Neural cell (in vitro differentiated cells): ENCODE data around the gene BRI3BP. TPM values are rescaled to one million over a fixed set of nuclear protein-coding genes. Genes with fewer than 3 reads are reported as not detected.

Experiments used
- H2AFZ ChIP-seq: fragments of 200-600, 300-800 bp; sonication (generic), shearing (Covaris generic); 2 replicates; pipeline ENCODE4 v1.6.0; 2014; ENCODE audit warnings: low read depth, mild to moderate bottlenecking, antibody characterized with exemption, low read length, moderate library complexity
- H3F3A ChIP-seq: fragments of 200-600 bp; shearing (Covaris generic); 2 replicates; pipeline ENCODE4 v1.6.1; 2016; ENCODE audit warnings: mild to moderate bottlenecking, moderate library complexity, mixed read lengths, antibody characterized with exemption, low read length; ENCODE audit not compliant: insufficient read depth, poor library complexity, severe bottlenecking
- H3K27ac ChIP-seq: fragments of 200-600, 300-800 bp; sonication (generic), shearing (Covaris generic); 2 replicates; pipeline ENCODE4 v1.5.1; 2014; ENCODE audit warnings: mild to moderate bottlenecking, low read length, moderate library complexity
- H3K27me3 ChIP-seq: fragments of 300-800, 200-600 bp; sonication (generic), shearing (Covaris generic); 2 replicates; pipeline ENCODE4 v1.6.0; 2014; ENCODE audit warnings: mild to moderate bottlenecking, low read depth, low read length, moderate library complexity; ENCODE audit not compliant: insufficient read depth
- H3K36me3 ChIP-seq: fragments of 300-800, 200-600 bp; sonication (generic), shearing (Covaris generic); 2 replicates; pipeline ENCODE4 v1.5.1; 2014; ENCODE audit warnings: mild to moderate bottlenecking, antibody characterized with exemption, low read length, moderate library complexity; ENCODE audit not compliant: insufficient read depth
- H3K4me2 ChIP-seq: fragments of 300-800, 200-600 bp; sonication (generic), shearing (Covaris generic); 2 replicates; pipeline ENCODE4 v1.6.0; 2014; ENCODE audit warnings: mild to moderate bottlenecking, low read length
- H3K4me3 ChIP-seq: fragments of 300-800, 200-600 bp; sonication (generic), shearing (Covaris generic); 2 replicates; pipeline ENCODE4 v1.5.1; 2014; ENCODE audit warnings: mild to moderate bottlenecking, low read length, moderate library complexity
- H3K79me2 ChIP-seq: fragments of 200-600 bp; shearing (Covaris generic); replicated peaks from 2 replicates; pipeline ENCODE4 v1.6.0; 2014; ENCODE audit warnings: mild to moderate bottlenecking, low read length, moderate library complexity; ENCODE audit not compliant: insufficient read depth
- H3K9ac ChIP-seq: fragments of 300-800, 200-600 bp; sonication (generic), shearing (Covaris generic); 2 replicates; pipeline ENCODE4 v1.6.1; 2016; ENCODE audit warnings: mild to moderate bottlenecking, low read length, mixed read lengths
- H3K9me2 ChIP-seq: fragments of 200-600 bp; shearing (Covaris generic); 2 replicates; pipeline ENCODE4 v1.6.1; 2016; ENCODE audit warnings: mild to moderate bottlenecking, low read length, mixed read lengths; ENCODE audit not compliant: insufficient read depth
- H3K9me3 ChIP-seq: fragments of 200-600, 300-800 bp; sonication (generic), shearing (Covaris generic); 2 replicates; pipeline ENCODE4 v1.6.1; 2016; ENCODE audit warnings: mild to moderate bottlenecking, mixed run types, low read length, moderate library complexity, mixed read lengths
- H4K20me1 ChIP-seq: fragments of 200-600 bp; shearing (Covaris generic); 2 replicates; pipeline ENCODE4 v1.6.1; 2016; ENCODE audit warnings: mild to moderate bottlenecking, mixed run types; ENCODE audit not compliant: insufficient read depth
- CTCF ChIP-seq: fragments of 450-650 bp; IDR thresholded peaks from 2 replicates; pipeline ENCODE4 v1.5.1; 2014; ENCODE audit warnings: antibody characterized with exemption, mild to moderate bottlenecking, moderate library complexity; ENCODE audit not compliant: poor library complexity, severe bottlenecking
- EP300 ChIP-seq: fragments of 450-650 bp; conservative IDR thresholded peaks from 2 replicates; pipeline ENCODE4 v1.6.1; 2014; ENCODE audit warnings: antibody characterized with exemption, mild to moderate bottlenecking, moderate library complexity; ENCODE audit not compliant: poor library complexity, severe bottlenecking
- EZH2 ChIP-seq: fragments of 200-600, 300-800 bp; shearing (Covaris generic), sonication (generic); IDR thresholded peaks from 2 replicates; pipeline ENCODE4 v1.6.1; 2014; ENCODE audit warnings: antibody characterized with exemption, low read length, borderline replicate concordance, mild to moderate bottlenecking; ENCODE audit not compliant: insufficient read depth, poor library complexity, severe bottlenecking
- MXI1 ChIP-seq: fragments of 450-650 bp; conservative IDR thresholded peaks from 2 replicates; pipeline ENCODE4 v1.6.1; 2014; ENCODE audit warnings: antibody characterized with exemption, mild to moderate bottlenecking; ENCODE audit not compliant: poor library complexity, severe bottlenecking
- POLR2AphosphoS5 ChIP-seq: IDR thresholded peaks from 2 replicates; pipeline ENCODE4 v1.6.1; 2012
- RAD21 ChIP-seq: fragments of 450-650 bp; conservative IDR thresholded peaks from 2 replicates; pipeline ENCODE4 v1.6.1; 2014; ENCODE audit warnings: antibody characterized with exemption, mild to moderate bottlenecking, moderate library complexity
- REST ChIP-seq: IDR thresholded peaks from 2 replicates; pipeline ENCODE4 v1.6.1; 2012; ENCODE audit warnings: borderline replicate concordance
- SMC3 ChIP-seq: fragments of 450-650 bp; conservative IDR thresholded peaks from 2 replicates; pipeline ENCODE4 v1.6.1; 2014; ENCODE audit warnings: antibody characterized with exemption, mild to moderate bottlenecking, moderate library complexity; ENCODE audit not compliant: poor library complexity
- TAF1 ChIP-seq: IDR thresholded peaks from 2 replicates; pipeline ENCODE4 v1.6.1; 2012; ENCODE audit warnings: low read depth
- polyA plus RNA-seq: library from polyadenylated mRNA; depleted of rRNA; stranded (reverse); fragments of >200 nt; gene quantifications from 2 replicates; pipeline ENCODE4 v1.2.3, GENCODE V29; 2014

The BRI3BP gene
- polyA plus RNA-seq, 1 donor from 2014 or later: 11.0 TPM

- H3K4me3 ChIP-seq: no peak overlapping the region
- no peak overlapping the region for H3K4me2 ChIP-seq
- no peaks in the 10 kb centered on the region for H3K27me3 ChIP-seq
- TF ChIP-seq POLR2AphosphoS5 (no peak), EP300 (no peak)
- H3F3A ChIP-seq: no peaks in the 10 kb centered on the region
- H2AFZ ChIP-seq: no peak overlapping the region
- no peaks in the 10 kb centered on the region for H3K9me3 ChIP-seq
- no peak overlapping the region for H3K9ac ChIP-seq
- no peaks in the 10 kb centered on the region for H4K20me1 ChIP-seq
- no peaks in the 10 kb centered on the region for H3K79me2 ChIP-seq
- no peaks in the 10 kb centered on the region for H3K9me2 ChIP-seq
- H3K36me3 ChIP-seq: no peaks in the 10 kb centered on the region
- H3K27ac ChIP-seq: no peak overlapping the region
Observed at GRCh38 chr12:125015680-125016310, 22.4 kb downstream of the BRI3BP start.

- H3K27ac ChIP-seq: no peak overlapping the region
Observed at GRCh38 chr12:125017801-125018200, 24.4 kb downstream of the BRI3BP start.

More at GRCh38 chr12:125017801-125018200, 24.4 kb downstream of the BRI3BP start:
- no peak overlapping the region for H3K4me3 ChIP-seq
- H3K27me3 ChIP-seq: no peaks in the 10 kb centered on the region
- H3F3A ChIP-seq: no peaks in the 10 kb centered on the region
- H3K9ac ChIP-seq: no peak overlapping the region
- H3K9me2 ChIP-seq: no peaks in the 10 kb centered on the region
- H2AFZ ChIP-seq: no peak overlapping the region
- H3K4me2 ChIP-seq: no peak overlapping the region
- H3K36me3 ChIP-seq: no peaks in the 10 kb centered on the region
- no peaks in the 10 kb centered on the region for H3K9me3 ChIP-seq
- no peak for TF ChIP-seq EZH2
- no peak for TF ChIP-seq EP300
- no peak for TF ChIP-seq RAD21
- TF ChIP-seq CTCF: no peak
- no peak for TF ChIP-seq TAF1
- no peak for TF ChIP-seq REST
- no peak for TF ChIP-seq POLR2AphosphoS5
- TF ChIP-seq MXI1: no peak
- no peak for TF ChIP-seq SMC3
- no peaks in the 10 kb centered on the region for H3K79me2 ChIP-seq
- no peaks in the 10 kb centered on the region for H4K20me1 ChIP-seq
